Stomach (tissue), 9 donors: ENCODE data around the gene ASPG. TPM values are rescaled to one million over a fixed set of nuclear protein-coding genes. Genes with fewer than 3 reads are reported as not detected.

Experiments
- DNase-seq, 2 donors: peaks; one replicate each; pipeline versions ENCODE4 v3.0.0 to v3.0.0-alpha.2; 2013 to 2019
- H3K27ac ChIP-seq, 5 donors: fragments of 200-600 bp in 4 of 5; sonication (generic) in 4 of 5; one replicate each; pipeline ENCODE4 v1.5.1; 2013 to 2019; ENCODE audit warnings: mild to moderate bottlenecking in 1 of 5, moderate library complexity in 1 of 5
- H3K27me3 ChIP-seq, 3 donors: fragments of 200-600 bp; sonication (generic); one replicate each; pipeline ENCODE4 v1.5.1; 2017 to 2019; ENCODE audit warnings: mixed run types in 1 of 3
- H3K36me3 ChIP-seq, 4 donors: fragments of 200-600 bp; sonication (generic); 1 replicate in 3 of 4; 2 replicates in 1 of 4; pipeline ENCODE4 v1.5.1; 2016 to 2019
- H3K4me1 ChIP-seq, 4 donors: fragments of 200-600 bp; sonication (generic); one replicate each; pipeline ENCODE4 v1.5.1; 2016 to 2019
- H3K4me3 ChIP-seq, 4 donors: fragments of 200-600 bp; sonication (generic) in 3 of 4; one replicate each; pipeline ENCODE4 v1.5.1; 2016 to 2019; ENCODE audit warnings: mild to moderate bottlenecking in 1 of 4
- H3K9me3 ChIP-seq, 4 donors: fragments of 200-600 bp; sonication (generic); one replicate each; pipeline ENCODE4 v1.5.1; 2016 to 2019
- CTCF ChIP-seq, 7 experiments: fragments of 450-650 bp in 4 of 7; fragments of 200-600 bp in 3 of 7; sonication (generic) in 3 of 7; IDR thresholded peaks; one replicate each; pipeline ENCODE4 v1.5.1; 2016 to 2019; ENCODE audit warnings: antibody characterized with exemption in 7 of 7, control low read depth in 2 of 7, mild to moderate bottlenecking in 1 of 7
- EP300 ChIP-seq: sonication (generic); formaldehyde crosslinking; IDR thresholded peaks from one replicate; pipeline ENCODE4 v1.6.1; 2017; ENCODE audit warnings: antibody characterized with exemption
- POLR2A ChIP-seq, 4 donors: fragments of 450-650 bp; IDR thresholded peaks; one replicate each; pipeline ENCODE4 v1.6.1; 2016; ENCODE audit warnings: antibody characterized with exemption in 4 of 4, control low read depth in 2 of 4, mild to moderate bottlenecking in 1 of 4, moderate library complexity in 1 of 4
- POLR2AphosphoS5 ChIP-seq, 3 donors: sonication (generic); formaldehyde crosslinking; IDR thresholded peaks; one replicate each; pipeline ENCODE4 v1.6.1; 2016; ENCODE audit warnings: antibody characterized with exemption in 3 of 3
- WGBS, 5 donors: extraction: QIAGEN DNeasy Blood & Tissue Kit in 3 of 5; methylation state at CpG; one replicate each; pipeline versions ENCODE4 v1.1.5 to v1.1.7; 2013 to 2018; 5-methylcytosine and 5-hydroxymethylcytosine counted together
- intact Hi-C: fragments of 100-400 bp; cut with DNase I; formaldehyde crosslinking; loops from one replicate; pipeline ENCODE4 v1.15.1; 2023; ENCODE audit warnings: low total_unique reads
- polyA plus RNA-seq, 3 donors: library from polyadenylated mRNA; stranded (reverse); fragments of 200-250 nt; gene quantifications; one replicate each; pipeline ENCODE4 v1.2.3, GENCODE V29; 2013
- total RNA-seq, 5 donors: library from RNA; depleted of rRNA; stranded (reverse); fragments of >200 nt; gene quantifications; one replicate each; pipeline versions ENCODE4 v1.1.0 to v1.2.3, GENCODE V29; 2014 to 2016
- donor health status: healthy with polysubstance abuse.
- donor health status: Bipolar disorder and iron deficiency.
- donor health status: healthy.

The ASPG gene
- total and polyA plus RNA-seq, 8 donors: 0.12 to 10.7 (median 4.4) TPM; not detected in 1

- no peak for DNase-seq
- intact Hi-C loops: no loop called here
These were observed 59.7 kb downstream of the ASPG start for GRCh38 chr14:104144911-104145825.

GRCh38 chr14:104145826-104146601 is 60.5 kb downstream of the ASPG start:
- no peak for TF ChIP-seq POLR2AphosphoS5 (IDR thresholded peaks at IDR 0.05)
- no peak for TF ChIP-seq EP300
- TF ChIP-seq CTCF (IDR thresholded peaks at IDR 0.05): no peak
- TF ChIP-seq POLR2A (IDR thresholded peaks at IDR 0.05): no peak
- no peaks in the 10 kb centered on the region for H3K9me3 ChIP-seq
- H3K27ac ChIP-seq: no peak overlapping the region
- H3K36me3 ChIP-seq: no peaks in the 10 kb centered on the region
- intact Hi-C loops: no loop called here
- peaks cover 0 to 31% (median 0%) of the 10 kb centered on the region in 3 donors for H3K27me3 ChIP-seq
- no peak for DNase-seq
- H3K4me3 ChIP-seq: no peak overlapping the region
- 81 to 88% (median 84%) methylated on average over 9 to 15 of the region's 15 CpGs for WGBS, 5 donors
- H3K4me1 ChIP-seq: peaks cover 0 to 14% (median 5%) of the 10 kb centered on the region in 4 donors

More at GRCh38 chr14:104144911-104145825, 59.7 kb downstream of the ASPG start:
- H3K4me3 ChIP-seq: no peak overlapping the region
- H3K4me1 ChIP-seq: peaks cover 0 to 9% (median 3%) of the 10 kb centered on the region in 4 donors
- peaks cover 0 to 34% (median 0%) of the 10 kb centered on the region in 3 donors for H3K27me3 ChIP-seq
- no peak overlapping the region for H3K27ac ChIP-seq
- 81 to 88% (median 84%) methylated on average over 36 to 37 of the region's 37 CpGs for WGBS, 5 donors
- no peaks in the 10 kb centered on the region for H3K9me3 ChIP-seq
- H3K36me3 ChIP-seq: no peaks in the 10 kb centered on the region
- TF ChIP-seq EP300 (no peak), POLR2AphosphoS5 (IDR thresholded peaks at IDR 0.05) (no peak), CTCF (IDR thresholded peaks at IDR 0.05) (no peak), POLR2A (IDR thresholded peaks at IDR 0.05) (no peak)

GRCh38 chr14:104146651-104147345 is 61.3 kb downstream of the ASPG start:
- Histone ChIP-seq H3K9me3 (no peaks in the 10 kb centered on the region), H3K4me3 (no peak overlapping the region), H3K27ac (no peak overlapping the region), H3K36me3 (no peaks in the 10 kb centered on the region), H3K4me1 (peaks cover 0 to 14% (median 5%) of the 10 kb centered on the region in 4 donors), H3K27me3 (peaks cover 0 to 31% (median 0%) of the 10 kb centered on the region in 3 donors)
- no peak for DNase-seq
- intact Hi-C loops: no loop called here
- TF ChIP-seq POLR2AphosphoS5 (IDR thresholded peaks at IDR 0.05) (no peak), EP300 (no peak), CTCF (IDR thresholded peaks at IDR 0.05) (no peak), POLR2A (IDR thresholded peaks at IDR 0.05) (no peak)
- WGBS, 5 donors: 86 to 91% (median 89%) methylated on average over 8 to 22 of the region's 22 CpGs
